Measurements from ENCODE around the gene ESYT1. TPM values are rescaled to one million over a fixed set of nuclear protein-coding genes. Genes with fewer than 3 reads are reported as not detected.

ESYT1 gene
- total and polyA plus RNA-seq, 10 of the 15 experiments (the other 5 are each of a cell fraction or from before 2014, with no cell fraction given) = 47.5 to 120 (median 87.1) TPM

GRCh38 chr12:56152132-56152755, 24.2 kb downstream of the ESYT1 start, which contains the start of gene MYL6B (continued):
- no peak for TF ChIP-seq ZBTB11 (CRISPR knock-in tag; IDR thresholded peaks at IDR 0.05)
- TF ChIP-seq SRF (IDR thresholded peaks at IDR 0.05; ENCODE audit: low read depth in 2 of 2, low read length in 2 of 2) = peak in 1 of 2 experiments; percentile 71; a peak in 1 of 4 replicates
- TF ChIP-seq ZSCAN29 (IDR thresholded peaks at IDR 0.05) = no peak
- TF ChIP-seq SP1 (IDR thresholded peaks at IDR 0.05; ENCODE audit: low read depth, low read length) = peak; percentile 64

- Histone ChIP-seq H3K9ac (ENCODE audit: control insufficient read depth, insufficient read depth, low read length) (peak overlapping the region; percentile 95), H2AFZ (ENCODE audit: control insufficient read depth, low read depth, low read length) (peak overlapping the region; percentile 88), H3K4me3 (peak overlapping the region; percentile 84), H3K9me3 (replicated peaks; ENCODE audit: control insufficient read depth, insufficient read depth, low read length) (no peaks in the 10 kb centered on the region), H3K4me1 (ENCODE audit: control insufficient read depth, insufficient read depth, low read length) (peaks cover 17% of the 10 kb centered on the region), H3K4me2 (ENCODE audit: control insufficient read depth, insufficient read depth) (peak overlapping the region; percentile 96), H3K27ac (ENCODE audit: control insufficient read depth, insufficient read depth) (peak overlapping the region; percentile 61), H3K36me3 (ENCODE audit: control insufficient read depth in 2 of 2, insufficient read depth in 2 of 2, low read length in 1 of 2) (peaks cover 0 to 4% of the 10 kb centered on the region in 2 experiments; a peak in 1 of 4 replicates), H4K20me1 (ENCODE audit: control insufficient read depth, insufficient read depth) (no peaks in the 10 kb centered on the region), H3K79me2 (ENCODE audit: control insufficient read depth, insufficient read depth, low read length) (peaks cover 24% of the 10 kb centered on the region), H3K27me3 (replicated peaks in 1 of 2; ENCODE audit: control insufficient read depth in 2 of 2, insufficient read depth in 2 of 2, low read length in 1 of 2) (no peaks in the 10 kb centered on the region)
- intact Hi-C loops (cut with micrococcal nuclease; ENCODE audit: unreplicated experiment) = loop anchor here (1.0 to 5.0 kb wide), 2 partner anchors 27 to 36 kb away; partner anchors contain the start of genes RPL41 and ZC3H10
- no peak for ATAC-seq
- POLR2A ChIA-PET = interaction anchor here (1.7 kb wide), 1 partner anchor 25 kb away, joined by 5 read pairs; the partner anchor contains the start of gene ESYT1
- in situ Hi-C loops (cut with MboI) = no loop called here
- SMC1A ChIA-PET (ENCODE audit: uncharacterized antibody, unreplicated experiment) = no interaction called here
- WGBS (ENCODE audit: insufficient coverage, insufficient replicate concordance, low lambda C conversion rate, missing lambda C conversion rate) = under 1% methylated on average over 8 of the region's 8 CpGs
- DNase-seq (ENCODE audit: low read depth, low spot score) = no peak
- TSS peak; percentile 87 for BruUV-seq (replicated peaks)
- CTCF ChIA-PET = interaction anchor here (1.2 kb wide), 1 partner anchor 10 kb away, joined by 3 read pairs; no protein-coding TSS in a partner anchor
- TF ChIP-seq YBX1 (IDR thresholded peaks at IDR 0.05) (no peak), IRF4 (IDR thresholded peaks at IDR 0.05; ENCODE audit: low read depth, low read length) (no peak), ZNF592 (IDR thresholded peaks at IDR 0.05) (no peak), RFX5 (IDR thresholded peaks at IDR 0.05; ENCODE audit: low read depth, low read length) (0 out of 2 replicates have a peak, but pooled peaks have one; percentile 8), FOXM1 (IDR thresholded peaks at IDR 0.05; ENCODE audit: low read depth, low read length) (no peak), ZNF384 (IDR thresholded peaks at IDR 0.05; ENCODE audit: borderline replicate concordance, low read depth, low read length) (no peak)
- no peak for FAIRE-seq
- RAD21 ChIA-PET (ENCODE audit: unreplicated experiment) = no interaction called here
Observed at GRCh38 chr12:56152756-56153677, 24.9 kb downstream of the ESYT1 start.
